ENCODE measurements around the gene TMPRSS13. TPM values are rescaled to one million over a fixed set of nuclear protein-coding genes. Genes with fewer than 3 reads are reported as not detected.

Gene TMPRSS13
- total RNA-seq, 2 experiments from 2014 or later: 0.99 to 1.4 TPM

DNA sequence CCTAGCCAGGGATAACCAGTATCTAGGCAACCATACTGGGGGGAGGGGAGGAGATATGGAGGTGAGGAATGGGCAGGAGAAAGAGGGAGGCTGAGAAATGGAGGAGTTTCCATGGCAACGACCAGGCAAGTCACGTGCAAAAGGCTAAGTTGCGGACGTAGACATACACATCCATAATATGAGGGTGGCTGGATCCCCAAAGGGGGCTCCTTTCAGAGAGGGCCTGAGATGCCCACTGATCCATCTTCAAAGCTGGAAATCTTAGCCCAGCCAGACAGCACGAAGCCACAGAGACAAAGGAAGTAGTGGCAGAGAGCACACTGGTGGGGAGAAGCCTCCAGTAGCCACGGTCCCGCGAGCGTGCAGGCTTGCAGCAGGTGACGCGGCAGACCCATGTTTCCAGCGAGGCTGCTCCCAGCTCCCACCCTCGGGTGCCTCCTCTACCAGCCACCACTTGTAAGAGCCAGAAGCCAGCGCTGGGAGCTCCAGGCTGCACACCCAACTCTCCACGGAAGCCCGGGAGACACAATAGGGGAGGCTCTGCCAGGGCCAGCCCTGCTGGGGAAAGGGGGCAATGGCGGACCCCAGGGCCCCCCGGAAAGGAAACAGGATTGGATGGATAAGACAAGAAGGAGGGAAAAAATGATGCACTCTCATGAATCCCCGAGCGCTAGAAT lies 53.7 kb downstream of the TMPRSS13 start:
- Histone ChIP-seq H3K27me3 (ENCODE audit: control insufficient read depth in 1 of 2, insufficient read depth in 2 of 2, low read length in 2 of 2) (peaks cover 50 to 51% of the 10 kb centered on the region in 2 experiments), H3K27ac (ENCODE audit: low read depth in 1 of 2, low read length in 2 of 2) (no peak overlapping the region), H3K4me1 (ENCODE audit: insufficient read depth, low read length) (peaks cover 38% of the 10 kb centered on the region), H3K36me3 (ENCODE audit: insufficient read depth, low read length) (no peaks in the 10 kb centered on the region), H3K4me3 (ENCODE audit: low read length) (peak overlapping the region; percentile 49), H3K9me3 (ENCODE audit: control insufficient read depth in 1 of 2, insufficient read depth in 1 of 2, low read length in 2 of 2) (no peaks in the 10 kb centered on the region)
- Mint-ChIP-seq H3K27ac (no peak overlapping the region), H3K27me3 (peaks cover 79% of the 10 kb centered on the region), H3K4me1 (ENCODE audit: low read depth) (peaks cover 39% of the 10 kb centered on the region), H3K36me3 (ENCODE audit: low read depth) (no peaks in the 10 kb centered on the region), H3K4me3 (peak overlapping the region; percentile 62), H3K9me3 (no peaks in the 10 kb centered on the region)
- TF ChIP-seq, protein P1, sequence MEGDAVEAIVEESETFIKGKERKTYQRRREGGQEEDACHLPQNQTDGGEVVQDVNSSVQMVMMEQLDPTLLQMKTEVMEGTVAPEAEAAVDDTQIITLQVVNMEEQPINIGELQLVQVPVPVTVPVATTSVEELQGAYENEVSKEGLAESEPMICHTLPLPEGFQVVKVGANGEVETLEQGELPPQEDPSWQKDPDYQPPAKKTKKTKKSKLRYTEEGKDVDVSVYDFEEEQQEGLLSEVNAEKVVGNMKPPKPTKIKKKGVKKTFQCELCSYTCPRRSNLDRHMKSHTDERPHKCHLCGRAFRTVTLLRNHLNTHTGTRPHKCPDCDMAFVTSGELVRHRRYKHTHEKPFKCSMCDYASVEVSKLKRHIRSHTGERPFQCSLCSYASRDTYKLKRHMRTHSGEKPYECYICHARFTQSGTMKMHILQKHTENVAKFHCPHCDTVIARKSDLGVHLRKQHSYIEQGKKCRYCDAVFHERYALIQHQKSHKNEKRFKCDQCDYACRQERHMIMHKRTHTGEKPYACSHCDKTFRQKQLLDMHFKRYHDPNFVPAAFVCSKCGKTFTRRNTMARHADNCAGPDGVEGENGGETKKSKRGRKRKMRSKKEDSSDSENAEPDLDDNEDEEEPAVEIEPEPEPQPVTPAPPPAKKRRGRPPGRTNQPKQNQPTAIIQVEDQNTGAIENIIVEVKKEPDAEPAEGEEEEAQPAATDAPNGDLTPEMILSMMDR (IDR thresholded peaks at IDR 0.05): no peak
- intact Hi-C loops (cut with DNase I, micrococcal nuclease): no loop called here
- POLR2A ChIA-PET: interaction anchor here (0.9 to 1.5 kb wide), 2 partner anchors 9 to 11 kb away, joined by 3 to 4 read pairs; no protein-coding TSS in a partner anchor
- DNase-seq: peak in 12 of 14 experiments; percentile 12 to 57 (median 28)
- ATAC-seq (ENCODE audit: poor library complexity): peak; percentile 63
- CTCF ChIA-PET: interaction anchor here (1.1 to 1.2 kb wide), 2 partner anchors 68 to 71 kb away, joined by 3 read pairs; no protein-coding TSS in a partner anchor

DNA sequence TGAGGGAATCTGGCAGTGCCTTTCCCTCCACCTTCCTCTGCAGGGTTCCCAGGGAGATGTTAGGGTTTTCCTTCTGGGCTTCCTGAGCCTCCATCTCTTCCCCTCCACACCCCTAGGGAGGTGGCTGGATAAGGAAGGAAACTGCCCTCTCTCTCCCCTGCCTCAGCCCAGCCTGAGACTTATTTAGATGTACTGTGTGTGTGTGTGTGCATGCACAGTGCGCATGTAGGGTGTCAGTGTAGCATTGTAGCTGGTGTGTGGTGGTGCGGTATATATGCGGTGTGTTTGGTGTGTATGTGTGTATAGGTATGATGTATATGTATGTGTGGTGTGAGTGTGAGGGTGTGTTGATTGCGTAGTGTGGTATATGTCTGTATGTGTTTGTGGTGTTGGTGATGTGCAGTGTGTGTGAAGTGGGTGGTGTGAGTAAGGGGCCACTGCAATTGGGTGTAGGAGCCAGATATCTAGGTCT lies 54.3 kb downstream of the TMPRSS13 start:
- Histone ChIP-seq H3K4me3 (ENCODE audit: low read length) (no peak overlapping the region), H3K27me3 (ENCODE audit: control insufficient read depth in 1 of 2, insufficient read depth in 2 of 2, low read length in 2 of 2) (peaks cover 50 to 51% of the 10 kb centered on the region in 2 experiments), H3K27ac (ENCODE audit: low read depth in 1 of 2, low read length in 2 of 2) (no peak overlapping the region), H3K4me1 (ENCODE audit: insufficient read depth, low read length) (peaks cover 38% of the 10 kb centered on the region), H3K9me3 (ENCODE audit: control insufficient read depth in 1 of 2, insufficient read depth in 1 of 2, low read length in 2 of 2) (no peaks in the 10 kb centered on the region), H3K36me3 (ENCODE audit: insufficient read depth, low read length) (no peaks in the 10 kb centered on the region)
- ATAC-seq (ENCODE audit: poor library complexity): peak; percentile 23
- no peak for DNase-seq
- Mint-ChIP-seq H3K4me3 (peak overlapping the region; percentile 62), H3K27me3 (peaks cover 73% of the 10 kb centered on the region), H3K36me3 (ENCODE audit: low read depth) (no peaks in the 10 kb centered on the region), H3K27ac (no peak overlapping the region), H3K4me1 (ENCODE audit: low read depth) (peaks cover 39% of the 10 kb centered on the region), H3K9me3 (no peaks in the 10 kb centered on the region)
- POLR2A ChIA-PET: interaction anchor here (0.9 kb wide), 1 partner anchor 10 kb away, joined by 3 read pairs; no protein-coding TSS in a partner anchor
- CTCF ChIA-PET: interaction anchor here (1.2 kb wide), 1 partner anchor 68 kb away, joined by 3 read pairs; no protein-coding TSS in a partner anchor
- TF ChIP-seq, protein P1 (IDR thresholded peaks at IDR 0.05): no peak
- intact Hi-C loops (cut with DNase I, micrococcal nuclease): no loop called here

DNA sequence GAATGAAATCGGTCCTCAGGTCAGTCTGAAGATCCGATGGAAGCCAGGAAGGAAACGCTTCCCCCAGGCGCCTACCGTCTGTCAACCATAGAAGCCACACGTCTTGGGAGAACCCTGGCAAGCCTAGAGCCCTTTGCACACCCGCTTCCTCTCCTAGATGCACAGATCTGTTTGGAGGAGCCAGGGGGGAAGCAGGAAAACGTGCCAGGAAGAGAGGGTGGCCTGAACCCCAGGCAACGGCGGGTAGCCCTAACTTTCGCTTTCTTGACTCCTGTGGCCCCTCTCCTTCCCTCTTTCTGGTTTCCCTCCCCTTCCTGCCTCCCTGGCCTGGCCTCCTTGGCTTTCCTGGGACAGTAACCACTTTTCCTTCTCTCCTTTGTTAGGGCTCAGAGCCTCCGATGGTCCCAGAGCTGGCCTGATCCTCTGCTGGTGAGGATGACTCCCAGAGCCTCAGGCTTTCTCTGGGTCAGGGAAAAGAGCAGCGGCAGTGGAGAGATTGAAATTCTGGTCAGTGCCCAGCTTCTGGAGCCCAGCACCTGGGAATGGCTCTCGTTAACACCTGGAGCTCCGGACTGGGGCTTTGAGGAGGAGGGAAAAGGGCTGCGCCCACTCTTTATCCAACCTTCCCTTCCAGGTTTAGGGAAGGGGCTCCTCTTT lies 54.8 kb downstream of the TMPRSS13 start:
- H3K4me1 Mint-ChIP-seq (ENCODE audit: low read depth): peaks cover 39% of the 10 kb centered on the region
- DNase-seq: peak in 1 of 14 experiments; percentile 9

More for the DNA sequence above, 54.8 kb downstream of the TMPRSS13 start:
- Histone ChIP-seq H3K4me1 (ENCODE audit: insufficient read depth, low read length) (peaks cover 38% of the 10 kb centered on the region), H3K36me3 (ENCODE audit: insufficient read depth, low read length) (no peaks in the 10 kb centered on the region), H3K27me3 (ENCODE audit: control insufficient read depth in 1 of 2, insufficient read depth in 2 of 2, low read length in 2 of 2) (peaks cover 50 to 51% of the 10 kb centered on the region in 2 experiments), H3K4me3 (ENCODE audit: low read length) (peak overlapping the region; percentile 4), H3K27ac (ENCODE audit: low read depth in 1 of 2, low read length in 2 of 2) (no peak overlapping the region), H3K9me3 (ENCODE audit: control insufficient read depth in 1 of 2, insufficient read depth in 1 of 2, low read length in 2 of 2) (no peaks in the 10 kb centered on the region)
- intact Hi-C loops (cut with DNase I, micrococcal nuclease): no loop called here
- Mint-ChIP-seq H3K9me3 (no peaks in the 10 kb centered on the region), H3K27me3 (peaks cover 70% of the 10 kb centered on the region), H3K36me3 (ENCODE audit: low read depth) (no peaks in the 10 kb centered on the region), H3K27ac (no peak overlapping the region), H3K4me3 (peak overlapping the region; percentile 21)
- TF ChIP-seq, protein P1 (IDR thresholded peaks at IDR 0.05): no peak
- POLR2A ChIA-PET: no interaction called here
- CTCF ChIA-PET: no interaction called here
- no peak for ATAC-seq (ENCODE audit: poor library complexity)
